Neuronal stem cell (in vitro differentiated cells): ENCODE measurements around the gene RSPRY1.

Experiments
- DNase-seq: peaks from one replicate; pipeline ENCODE4 v3.0.0-alpha.2; 2013; ENCODE audit warnings: low spot score
- H2AFZ ChIP-seq: one replicate; pipeline ENCODE4 v1.6.1; 2013; ENCODE audit warnings: mild to moderate bottlenecking, low read length, inconsistent platforms
- H2AK5ac ChIP-seq: 2 replicates; pipeline ENCODE4 v1.6.1; 2013; ENCODE audit warnings: low read depth, mild to moderate bottlenecking, inconsistent platforms, low read length, moderate library complexity, mixed read lengths
- H2BK120ac ChIP-seq: 2 replicates; pipeline ENCODE4 v1.6.1; 2013; ENCODE audit warnings: low read depth, mild to moderate bottlenecking, inconsistent platforms, low read length, moderate library complexity, mixed read lengths
- H2BK12ac ChIP-seq: one replicate; pipeline ENCODE4 v1.6.1; 2013; ENCODE audit warnings: low read length, inconsistent platforms
- H2BK15ac ChIP-seq: 2 replicates; pipeline ENCODE4 v1.6.1; 2013; ENCODE audit warnings: mild to moderate bottlenecking, low read length, inconsistent platforms, mixed read lengths
- H2BK5ac ChIP-seq: one replicate; pipeline ENCODE4 v1.6.1; 2013; ENCODE audit warnings: inconsistent platforms, mild to moderate bottlenecking, low read length, moderate library complexity
- H3K14ac ChIP-seq: one replicate; pipeline ENCODE4 v1.6.1; 2013; ENCODE audit warnings: low read length, inconsistent platforms
- H3K18ac ChIP-seq: 2 replicates; pipeline ENCODE4 v1.6.1; 2013; ENCODE audit warnings: low read length, inconsistent platforms
- H3K23ac ChIP-seq: 2 replicates; pipeline ENCODE4 v1.6.1; 2013; ENCODE audit warnings: low read depth, mild to moderate bottlenecking, mixed read lengths, low read length, inconsistent platforms; ENCODE audit not compliant: poor library complexity
- H3K27ac ChIP-seq: replicated peaks from 3 replicates; pipeline ENCODE4 v1.5.1; 2013; ENCODE audit warnings: low read length, inconsistent platforms
- H3K27me3 ChIP-seq, 3 experiments: 2 replicates each; pipeline ENCODE4 v1.6.1; 2013; ENCODE audit warnings: low read length in 3 of 3, mild to moderate bottlenecking in 2 of 3, inconsistent platforms in 1 of 3, low read depth in 1 of 3, mixed read lengths in 1 of 3, moderate library complexity in 1 of 3; ENCODE audit not compliant: control insufficient read depth in 3 of 3, insufficient read depth in 3 of 3
- H3K36me3 ChIP-seq, 2 donors: replicated peaks in 1 of 2; 2 replicates each; pipeline ENCODE4 v1.6.1; 2013; ENCODE audit warnings: low read length in 2 of 2; ENCODE audit not compliant: control insufficient read depth in 2 of 2, insufficient read depth in 2 of 2
- H3K4ac ChIP-seq: 2 replicates; pipeline ENCODE4 v1.6.1; 2013; ENCODE audit warnings: inconsistent platforms, mild to moderate bottlenecking, low read length, moderate library complexity
- H3K4me1 ChIP-seq, 2 donors: 1 replicate in 1 of 2; 2 replicates in 1 of 2; pipeline ENCODE4 v1.6.1; 2013; ENCODE audit warnings: low read length in 2 of 2, low read depth in 1 of 2; ENCODE audit not compliant: control insufficient read depth in 2 of 2, insufficient read depth in 1 of 2
- H3K4me2 ChIP-seq: one replicate; pipeline ENCODE4 v1.6.1; 2013; ENCODE audit warnings: mild to moderate bottlenecking, low read length, inconsistent platforms; ENCODE audit not compliant: insufficient read depth, poor library complexity, severe bottlenecking
- H3K4me3 ChIP-seq, 2 donors: 2 replicates each; pipeline ENCODE4 v1.5.1; 2013; ENCODE audit warnings: low read length in 2 of 2, mild to moderate bottlenecking in 2 of 2, inconsistent platforms in 1 of 2, moderate library complexity in 1 of 2
- H3K79me1 ChIP-seq: one replicate; pipeline ENCODE4 v1.6.1; 2013; ENCODE audit warnings: low read depth, mild to moderate bottlenecking, inconsistent platforms, low read length, moderate library complexity
- H3K9ac ChIP-seq: one replicate; pipeline ENCODE4 v1.6.1; 2013; ENCODE audit warnings: mild to moderate bottlenecking, low read depth, low read length, inconsistent platforms; ENCODE audit not compliant: poor library complexity
- H3K9me3 ChIP-seq, 2 donors: replicated peaks in 1 of 2; 2 replicates each; pipeline versions ENCODE3 to v1.6.1; 2013; ENCODE audit warnings: low read length in 2 of 2, mild to moderate bottlenecking in 2 of 2, inconsistent platforms in 1 of 2, low read depth in 1 of 2, mixed read lengths in 1 of 2, moderate library complexity in 1 of 2; ENCODE audit not compliant: control insufficient read depth in 2 of 2, insufficient read depth in 1 of 2
- H4K8ac ChIP-seq: one replicate; pipeline ENCODE4 v1.6.1; 2013; ENCODE audit warnings: low read depth, mild to moderate bottlenecking, inconsistent platforms, low read length, moderate library complexity
- H4K91ac ChIP-seq: one replicate; pipeline ENCODE4 v1.6.1; 2013; ENCODE audit warnings: low read length, low read depth, mild to moderate bottlenecking, inconsistent platforms; ENCODE audit not compliant: poor library complexity
- WGBS, 2 donors: extraction: QIAGEN DNeasy Blood & Tissue Kit; methylation state at CpG; one replicate each; pipeline ENCODE4 v1.1.7; 2013; ENCODE audit warnings: missing lambda C conversion rate in 2 of 2, mixed read lengths in 1 of 2; ENCODE audit not compliant: insufficient read length in 2 of 2, insufficient replicate concordance in 1 of 2; ENCODE audit errors: extremely low coverage in 2 of 2; 5-methylcytosine and 5-hydroxymethylcytosine counted together

The RSPRY1 gene

DNA sequence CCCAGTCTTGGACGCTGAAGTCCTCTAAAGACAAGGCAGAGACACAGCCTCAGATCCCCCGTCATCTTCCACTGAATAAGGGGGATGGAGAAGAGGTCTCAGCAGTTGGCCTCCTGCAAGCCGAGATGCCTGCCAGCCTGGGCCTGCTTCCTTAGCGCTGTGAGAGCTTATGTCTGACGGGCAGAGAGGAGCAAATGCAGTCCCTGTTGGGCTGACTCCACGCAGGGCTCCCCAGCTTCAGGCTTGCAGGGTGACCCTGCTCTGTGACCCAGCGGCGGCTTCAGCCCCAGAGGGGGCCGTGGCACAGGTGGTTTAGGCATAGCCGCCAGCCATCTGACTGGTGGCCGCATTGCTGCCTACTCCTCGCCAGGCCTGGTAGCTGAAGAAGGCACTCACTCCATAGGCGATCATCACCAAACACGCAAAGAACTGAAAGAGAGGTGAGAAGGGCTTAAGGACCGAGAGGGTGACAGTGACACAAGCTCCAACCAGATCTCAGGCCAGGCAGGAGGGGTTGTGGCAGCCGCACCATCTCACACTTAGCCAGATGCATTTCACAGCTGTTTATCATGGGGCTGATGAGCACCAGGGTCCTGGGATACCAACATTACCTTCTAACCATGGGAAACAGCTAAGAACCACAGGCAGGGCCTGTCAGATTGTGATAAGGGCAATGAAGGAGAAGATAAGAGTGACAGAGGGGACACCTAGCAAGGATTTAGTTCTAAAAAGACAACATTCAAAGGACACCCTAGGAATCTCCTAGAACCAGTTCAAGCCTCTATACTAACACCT lies 70.7 kb downstream of the RSPRY1 start:
- Histone ChIP-seq H2BK120ac (no peak overlapping the region), H3K18ac (peak overlapping the region; percentile 67), H2AK5ac (peak overlapping the region; percentile 56), H2AFZ (no peak overlapping the region), H3K27ac (no peak overlapping the region), H3K36me3 (peaks cover 9 to 38% of the 10 kb centered on the region in 2 donors), H3K4me2 (no peak overlapping the region), H2BK12ac (peak overlapping the region; percentile 35), H3K4ac (no peak overlapping the region), H3K9ac (peak overlapping the region; percentile 40), H3K4me1 (peaks cover 6 to 13% of the 10 kb centered on the region in 2 donors), H4K8ac (peak overlapping the region; percentile 17), H3K14ac (peak overlapping the region; percentile 14), H3K4me3 (no peak overlapping the region), H4K91ac (no peak overlapping the region), H3K9me3 (peaks cover 5 to 8% of the 10 kb centered on the region in 2 donors), H2BK5ac (no peak overlapping the region), H2BK15ac (peak overlapping the region; percentile 84), H3K79me1 (no peaks in the 10 kb centered on the region), H3K23ac (peak overlapping the region; percentile 34), H3K27me3 (peaks cover 0 to 2% (median 0%) of the 10 kb centered on the region in 3 experiments)
- no CpG with 5 or more reads among the region's 16 CpGs for WGBS, 2 donors
- DNase-seq, result no peak

DNA sequence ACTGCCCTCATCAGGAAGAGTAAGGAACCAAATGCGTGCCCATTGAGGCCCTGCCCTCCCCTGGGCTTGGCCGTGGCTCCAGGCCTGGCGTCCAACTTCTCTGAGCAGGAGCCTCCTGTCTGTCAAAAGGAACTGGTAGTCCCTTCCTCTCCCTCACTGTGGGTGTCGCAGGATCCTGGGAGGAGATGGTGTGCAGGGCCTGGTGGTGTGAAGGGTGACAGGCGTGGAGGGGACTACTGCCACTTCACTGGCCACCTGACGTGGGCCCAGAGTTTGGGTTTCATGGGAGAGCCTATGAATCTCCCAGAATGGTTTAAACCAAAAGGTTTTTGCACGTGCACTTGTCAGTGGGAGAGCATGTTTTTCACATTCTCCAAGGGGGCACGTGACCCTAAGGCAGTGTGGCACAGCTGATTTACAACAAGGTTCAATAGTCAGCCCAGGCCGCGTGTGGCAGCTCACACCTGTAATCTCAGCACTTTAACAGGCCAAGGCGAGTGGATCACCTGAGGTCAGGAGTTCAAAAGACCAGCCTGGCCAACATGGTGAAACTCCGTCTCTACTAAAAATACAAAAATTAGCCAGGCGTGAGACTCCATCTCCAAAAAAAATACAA lies 71.4 kb downstream of the RSPRY1 start:
- no CpG with 5 or more reads among the region's 13 CpGs for WGBS, 2 donors

DNA sequence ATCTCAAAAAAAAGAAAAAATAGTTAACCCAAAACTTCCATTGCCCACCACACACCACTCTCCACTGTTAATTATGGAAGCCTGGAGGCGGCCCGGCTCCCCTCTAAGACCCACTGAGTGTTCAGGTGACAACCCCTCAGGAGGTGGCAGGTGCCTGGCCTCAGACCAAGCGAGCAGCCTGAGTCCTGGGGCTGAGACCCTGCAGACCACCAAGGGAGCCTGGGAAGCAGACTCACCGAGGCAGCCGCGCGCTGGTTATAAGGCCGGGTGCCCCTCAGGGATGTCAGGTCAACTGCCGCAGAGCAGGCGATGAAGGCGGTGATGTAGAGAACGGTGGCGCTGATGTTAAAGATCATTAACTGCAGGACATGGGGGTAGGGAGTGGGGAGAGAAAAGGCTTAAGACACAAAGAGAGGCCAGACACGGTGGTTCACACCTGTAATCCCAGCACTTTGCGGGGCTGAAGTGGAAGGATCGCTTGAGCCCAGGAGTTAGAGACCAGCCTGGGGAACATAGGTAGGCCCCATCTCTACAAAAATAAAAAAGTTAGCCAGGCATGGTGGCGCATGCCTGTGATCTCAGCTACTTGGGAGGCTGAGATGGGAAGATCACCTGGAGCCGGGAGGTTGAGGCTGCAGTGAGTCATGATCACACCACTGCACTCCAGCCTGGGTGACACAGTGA lies 72.2 kb downstream of the RSPRY1 start:
- Histone ChIP-seq H3K27me3 (peaks cover 0 to 2% (median 0%) of the 10 kb centered on the region in 3 experiments), H3K4me2 (no peak overlapping the region), H2BK5ac (peak overlapping the region; percentile 90), H3K4me1 (peaks cover 6 to 13% of the 10 kb centered on the region in 2 donors), H3K27ac (no peak overlapping the region), H3K18ac (peak overlapping the region; percentile 80), H3K9ac (no peak overlapping the region), H2BK120ac (no peak overlapping the region), H3K14ac (no peak overlapping the region), H2AK5ac (peak overlapping the region; percentile 95), H3K9me3 (no peaks in the 10 kb centered on the region), H2AFZ (no peak overlapping the region), H3K4ac (no peak overlapping the region), H4K91ac (no peak overlapping the region), H4K8ac (no peak overlapping the region), H3K36me3 (peaks cover 0 to 22% of the 10 kb centered on the region in 2 donors), H2BK12ac (peak overlapping the region; percentile 78), H3K79me1 (no peaks in the 10 kb centered on the region), H3K23ac (peak overlapping the region; percentile 74), H2BK15ac (peak overlapping the region; percentile 95), H3K4me3 (no peak overlapping the region)
- no CpG with 5 or more reads among the region's 18 CpGs for WGBS, 2 donors
- DNase-seq, result no peak

More for the DNA sequence above, 71.4 kb downstream of the RSPRY1 start:
- peak overlapping the region; percentile 55 for H3K9ac ChIP-seq
- H3K4me2 ChIP-seq, result no peak overlapping the region
- H3K9me3 ChIP-seq, result peaks cover under 1 to 2% of the 10 kb centered on the region in 2 donors
- H2AK5ac ChIP-seq, result no peak overlapping the region
- peaks cover 2 to 30% of the 10 kb centered on the region in 2 donors for H3K36me3 ChIP-seq
- H4K8ac ChIP-seq, result no peak overlapping the region
- peak overlapping the region; percentile 7 for H2BK12ac ChIP-seq
- no peak overlapping the region for H3K14ac ChIP-seq
- no peak for DNase-seq
- H3K27ac ChIP-seq, result no peak overlapping the region
- no peak overlapping the region for H3K18ac ChIP-seq
- no peaks in the 10 kb centered on the region for H3K79me1 ChIP-seq
- no peak overlapping the region for H2BK120ac ChIP-seq
- H3K4ac ChIP-seq, result no peak overlapping the region
- H3K4me3 ChIP-seq, result no peak overlapping the region
- no peak overlapping the region for H4K91ac ChIP-seq
- no peak overlapping the region for H2AFZ ChIP-seq
- no peak overlapping the region for H2BK5ac ChIP-seq
- no peak overlapping the region for H3K23ac ChIP-seq
- H3K4me1 ChIP-seq, result peaks cover 6 to 13% of the 10 kb centered on the region in 2 donors
- H2BK15ac ChIP-seq, result peak overlapping the region; percentile 18
- peaks cover 0 to 2% (median 0%) of the 10 kb centered on the region in 3 experiments for H3K27me3 ChIP-seq
